Mesenchymal stem cell (in vitro differentiated cells and primary cell): Measurements from ENCODE around the gene RTEL1.

ENCODE experiments used
- DNase-seq: peaks from one replicate; pipeline ENCODE4 v3.0.0-alpha.2; 2013
- H2AFZ ChIP-seq: one replicate; pipeline ENCODE4 v1.6.1; 2013; ENCODE audit warnings: low read depth, mild to moderate bottlenecking, control low read depth, inconsistent platforms, low read length, moderate library complexity
- H2AK5ac ChIP-seq: 2 replicates; pipeline ENCODE4 v1.6.1; 2013; ENCODE audit warnings: low read length, moderate library complexity, mild to moderate bottlenecking, inconsistent platforms; ENCODE audit not compliant: severe bottlenecking
- H2BK120ac ChIP-seq: one replicate; pipeline ENCODE4 v1.6.1; 2013; ENCODE audit warnings: low read depth, mild to moderate bottlenecking, inconsistent platforms, low read length, moderate library complexity
- H2BK12ac ChIP-seq, 2 experiments: one replicate each; pipeline ENCODE4 v1.6.1; 2013; ENCODE audit warnings: inconsistent platforms in 2 of 2, low read length in 2 of 2, mild to moderate bottlenecking in 2 of 2, moderate library complexity in 2 of 2, control low read depth in 1 of 2
- H2BK15ac ChIP-seq: one replicate; pipeline ENCODE4 v1.6.1; 2013; ENCODE audit warnings: mild to moderate bottlenecking, low read depth, inconsistent platforms; ENCODE audit not compliant: poor library complexity, severe bottlenecking
- H2BK5ac ChIP-seq: 2 replicates; pipeline ENCODE4 v1.6.1; 2013; ENCODE audit warnings: low read depth, mild to moderate bottlenecking, low read length, control low read depth, inconsistent platforms; ENCODE audit not compliant: poor library complexity, severe bottlenecking
- H3K14ac ChIP-seq, 2 experiments: one replicate each; pipeline ENCODE4 v1.6.1; 2013; ENCODE audit warnings: inconsistent platforms in 2 of 2, low read length in 2 of 2, control low read depth in 1 of 2, mild to moderate bottlenecking in 1 of 2, moderate library complexity in 1 of 2
- H3K18ac ChIP-seq, 2 experiments: one replicate each; pipeline ENCODE4 v1.6.1; 2013; ENCODE audit warnings: inconsistent platforms in 2 of 2, low read length in 2 of 2, control low read depth in 1 of 2, low read depth in 1 of 2, mild to moderate bottlenecking in 1 of 2
- H3K23ac ChIP-seq, 2 experiments: one replicate each; pipeline ENCODE4 v1.6.1; 2013; ENCODE audit warnings: inconsistent platforms in 2 of 2, low read length in 2 of 2, mild to moderate bottlenecking in 2 of 2, moderate library complexity in 2 of 2, control low read depth in 1 of 2
- H3K27ac ChIP-seq: 2 replicates; pipeline ENCODE4 v1.5.1; 2013; ENCODE audit warnings: mild to moderate bottlenecking, moderate library complexity, low read length, control low read depth, inconsistent platforms; ENCODE audit not compliant: poor library complexity, severe bottlenecking
- H3K27me3 ChIP-seq, 2 experiments: 2 replicates each; pipeline versions ENCODE4 v1.6.1 to v1.7.0; 2013; ENCODE audit warnings: low read length in 2 of 2, mild to moderate bottlenecking in 2 of 2, moderate library complexity in 2 of 2, control low read depth in 1 of 2, inconsistent platforms in 1 of 2; ENCODE audit not compliant: control insufficient read depth in 1 of 2, insufficient read depth in 1 of 2
- H3K36me3 ChIP-seq, 2 experiments: 2 replicates each; pipeline versions ENCODE4 v1.6.1 to v1.7.0; 2013; ENCODE audit warnings: low read length in 2 of 2, control low read depth in 1 of 2, inconsistent platforms in 1 of 2, low read depth in 1 of 2, mild to moderate bottlenecking in 1 of 2; ENCODE audit not compliant: insufficient read depth in 2 of 2, control insufficient read depth in 1 of 2
- H3K4ac ChIP-seq, 2 experiments: one replicate each; pipeline ENCODE4 v1.6.1; 2013; ENCODE audit warnings: inconsistent platforms in 2 of 2, low read length in 2 of 2, mild to moderate bottlenecking in 2 of 2, moderate library complexity in 2 of 2, control low read depth in 1 of 2, low read depth in 1 of 2
- H3K4me1 ChIP-seq: 2 replicates; pipeline ENCODE4 v1.6.1; 2013; ENCODE audit warnings: low read depth, low read length, control low read depth; ENCODE audit not compliant: control insufficient read depth, insufficient read depth
- H3K4me2 ChIP-seq: 2 replicates; pipeline ENCODE4 v1.6.1; 2013; ENCODE audit warnings: low read length, mild to moderate bottlenecking, inconsistent platforms; ENCODE audit not compliant: poor library complexity, severe bottlenecking
- H3K4me3 ChIP-seq, 2 experiments: 2 replicates each; pipeline versions ENCODE4 v1.5.1 to v1.7.0; 2013; ENCODE audit warnings: low read length in 2 of 2, mild to moderate bottlenecking in 2 of 2, control low read depth in 1 of 2, low read depth in 1 of 2; ENCODE audit not compliant: insufficient read depth in 1 of 2
- H3K79me1 ChIP-seq: replicated peaks from 2 replicates; pipeline ENCODE4 v1.6.1; 2013; ENCODE audit warnings: mild to moderate bottlenecking, control low read depth, low read length, inconsistent platforms; ENCODE audit not compliant: poor library complexity, severe bottlenecking
- H3K9ac ChIP-seq: 2 replicates; pipeline ENCODE4 v1.7.0; 2013; ENCODE audit warnings: mild to moderate bottlenecking, low read length, moderate library complexity
- H3K9me3 ChIP-seq: 2 replicates; pipeline ENCODE4 v1.7.0; 2013; ENCODE audit warnings: mild to moderate bottlenecking, low read length; ENCODE audit not compliant: control insufficient read depth
- H4K8ac ChIP-seq: one replicate; pipeline ENCODE4 v1.6.1; 2013; ENCODE audit warnings: inconsistent platforms, mild to moderate bottlenecking, low read length, moderate library complexity
- H4K91ac ChIP-seq: one replicate; pipeline ENCODE4 v1.6.1; 2013; ENCODE audit warnings: mild to moderate bottlenecking, low read length, inconsistent platforms
- WGBS: methylation state at CpG from one replicate; pipeline ENCODE4 v1.1.7; 2013; ENCODE audit warnings: mixed read lengths; 5-methylcytosine and 5-hydroxymethylcytosine counted together

The RTEL1 gene

DNA sequence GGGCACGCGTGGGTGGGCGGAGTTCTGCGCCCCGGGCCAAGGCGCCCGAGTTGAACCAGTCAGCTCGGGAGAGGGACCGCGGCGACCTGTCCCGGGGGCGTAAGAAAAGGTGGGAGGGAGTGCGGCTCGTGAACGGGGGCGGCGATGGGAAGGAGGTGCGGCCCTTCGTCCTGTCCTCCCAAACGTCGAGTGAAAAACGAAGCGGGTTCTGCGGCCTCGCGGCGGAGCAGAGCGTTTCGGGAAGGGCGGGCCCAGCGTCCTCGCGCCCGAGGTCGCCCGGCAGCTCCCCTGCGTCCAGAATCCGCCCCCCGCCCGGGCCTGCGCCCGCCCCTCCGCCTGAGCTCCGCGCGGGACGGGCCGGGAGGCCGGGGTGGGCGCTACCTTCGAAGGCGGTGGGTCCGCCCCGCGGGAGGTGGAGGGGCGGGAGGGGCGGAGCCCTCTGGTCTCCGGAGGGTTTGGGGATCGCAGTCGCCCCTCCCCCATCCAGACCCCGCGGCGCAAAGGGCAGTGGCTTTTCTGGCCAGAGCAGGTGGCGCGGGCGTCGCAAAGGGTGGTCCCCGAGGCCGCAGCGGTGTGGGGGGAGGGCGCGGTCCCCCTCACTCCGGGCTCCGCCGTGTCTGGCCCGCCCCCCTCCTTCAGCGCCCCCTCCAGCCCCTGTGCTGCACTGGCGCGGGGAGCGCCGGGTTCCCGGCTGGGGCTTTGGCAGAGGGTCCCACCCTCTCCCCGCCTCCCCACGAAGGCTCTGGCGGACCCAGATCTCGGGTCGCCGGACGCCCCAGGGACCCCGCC lies 5.7 kb upstream of the RTEL1 start:
- Histone ChIP-seq H4K91ac (no peak overlapping the region), H2BK120ac (peak overlapping the region; percentile 3), H3K4me2 (peak overlapping the region; percentile 52), H3K27ac (no peak overlapping the region), H3K14ac (no peak overlapping the region), H3K9ac (no peak overlapping the region), H3K18ac (peak overlapping the region; percentile 37 to 72), H2AFZ (no peak overlapping the region), H3K36me3 (peaks cover 0 to 4% of the 10 kb centered on the region in 2 experiments), H2AK5ac (no peak overlapping the region), H2BK15ac (peak overlapping the region; percentile 31), H3K23ac (no peak overlapping the region), H3K9me3 (no peaks in the 10 kb centered on the region), H3K4me3 (peak overlapping the region; percentile 69), H3K79me1 (peaks cover 3% of the 10 kb centered on the region), H2BK5ac (no peak overlapping the region), H3K27me3 (peaks cover 0 to 19% of the 10 kb centered on the region in 2 experiments), H2BK12ac (peak overlapping the region in 1 of 2 experiments; percentile 64), H3K4ac (peak overlapping the region in 1 of 2 experiments; percentile 37), H3K4me1 (peaks cover 28% of the 10 kb centered on the region), H4K8ac (no peak overlapping the region)
- 3% methylated on average over 56 of the region's 91 CpGs for WGBS
- DNase-seq = no peak

DNA sequence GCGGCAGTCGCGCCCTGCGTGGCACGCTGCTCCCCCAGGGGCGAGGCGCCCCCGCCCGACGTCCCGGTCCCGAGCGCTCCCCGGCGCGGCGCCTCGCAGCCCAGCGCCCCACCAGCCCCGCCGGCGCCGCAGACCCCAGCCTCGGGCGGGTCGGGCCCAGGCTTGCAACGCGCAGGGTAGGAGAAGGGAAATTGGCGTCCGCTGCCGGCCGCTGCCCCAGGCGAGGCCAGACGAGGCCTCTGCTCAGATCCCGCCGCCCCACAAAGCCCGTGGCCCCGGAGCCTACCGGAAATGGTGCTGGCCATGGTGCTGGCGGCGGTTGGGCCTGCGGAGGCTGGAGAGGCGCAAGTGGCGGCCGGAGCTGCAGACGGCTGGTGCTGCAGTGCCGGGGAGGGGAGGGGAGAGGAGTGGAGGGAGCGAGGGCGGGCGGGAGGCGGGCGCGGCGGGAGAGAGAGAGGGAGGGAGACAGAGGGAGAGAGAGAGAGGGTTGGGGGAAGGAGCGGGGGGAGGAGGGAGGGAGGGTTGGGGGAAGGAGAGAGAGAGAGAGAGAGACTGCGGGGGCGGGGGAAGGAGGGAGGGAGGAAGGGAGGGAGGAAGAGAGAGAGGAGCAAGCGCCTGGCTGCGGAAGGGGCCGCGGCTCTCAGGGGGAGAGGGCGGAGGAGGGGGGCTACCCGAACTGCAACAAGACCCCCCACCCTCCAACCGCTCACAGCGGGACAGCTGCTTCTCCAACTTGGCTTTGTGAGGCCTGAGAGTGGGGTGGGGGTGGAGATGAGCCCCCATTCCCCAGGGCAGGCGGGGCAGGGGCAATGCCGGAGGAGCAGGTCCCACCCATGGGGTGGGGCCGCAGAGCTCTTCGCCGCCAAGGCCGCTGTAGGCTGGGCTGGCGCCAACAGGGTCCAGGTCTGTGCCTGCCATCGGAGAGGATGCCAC lies 4.8 kb upstream of the RTEL1 start, which contains the start of gene STMN3:
Gene STMN3, minus strand, starts transcription at position 384 of the 933 bp plus-strand sequence. Its CDS starts 79 bp downstream, at position 305.
- Histone ChIP-seq H3K14ac (peak within 1 kb of the TSS in 1 of 2 experiments; percentile 66), H4K91ac (peak within 1 kb of the TSS; percentile 95), H2AK5ac (no peak within 1 kb of the TSS), H2BK12ac (peak within 1 kb of the TSS in 1 of 2 experiments; percentile 88), H2BK15ac (peak within 1 kb of the TSS; percentile 31), H4K8ac (peak within 1 kb of the TSS; percentile 80), H3K4me1 (peaks cover 34% of the 10 kb centered on the region), H2BK120ac (peak within 1 kb of the TSS; percentile 3), H3K9me3 (no peaks in the 10 kb centered on the region), H3K79me1 (no peaks in the 10 kb centered on the region), H3K18ac (peak within 1 kb of the TSS; percentile 91 to 95), H2AFZ (no peak within 1 kb of the TSS), H3K27me3 (peaks cover 0 to 19% of the 10 kb centered on the region in 2 experiments), H3K27ac (peak within 1 kb of the TSS; percentile 38), H3K36me3 (no peaks in the 10 kb centered on the region), H3K9ac (no peak within 1 kb of the TSS), H3K4ac (peak within 1 kb of the TSS in 1 of 2 experiments; percentile 72), H3K4me2 (peak within 1 kb of the TSS; percentile 84), H3K23ac (peak within 1 kb of the TSS in 1 of 2 experiments; percentile 84), H2BK5ac (no peak within 1 kb of the TSS), H3K4me3 (peak within 1 kb of the TSS; percentile 69)
- peak; percentile 92 for DNase-seq
- 1% methylated on average over 34 of the region's 73 CpGs for WGBS

- Histone ChIP-seq H3K23ac (peak overlapping the region in 1 of 2 experiments; percentile 61), H4K91ac (no peak overlapping the region), H2BK12ac (peak overlapping the region in 1 of 2 experiments; percentile 88), H2AFZ (no peak overlapping the region), H3K9ac (no peak overlapping the region), H2AK5ac (no peak overlapping the region), H4K8ac (no peak overlapping the region), H3K9me3 (no peaks in the 10 kb centered on the region), H3K27me3 (peaks cover 0 to 19% of the 10 kb centered on the region in 2 experiments), H3K4me2 (no peak overlapping the region), H3K14ac (peak overlapping the region in 1 of 2 experiments; percentile 7), H3K4ac (peak overlapping the region in 1 of 2 experiments; percentile 72), H2BK5ac (no peak overlapping the region), H3K4me1 (peaks cover 37% of the 10 kb centered on the region), H3K4me3 (no peak overlapping the region), H3K79me1 (no peaks in the 10 kb centered on the region), H3K36me3 (no peaks in the 10 kb centered on the region), H3K27ac (no peak overlapping the region), H3K18ac (peak overlapping the region in 1 of 2 experiments; percentile 95), H2BK15ac (no peak overlapping the region), H2BK120ac (no peak overlapping the region)
- WGBS = 63% methylated on average over 13 of the region's 15 CpGs
- no peak for DNase-seq
These were observed 4.0 kb upstream of the RTEL1 start for GRCh38 chr20:63653974-63654668.
